ENCODE data around the gene ASH1L.
"Not testable (repeated sequence)": the region's sequence is repeated elsewhere in the genome, so short reads cannot be mapped to it uniquely, and the experiment has no call there.

Gene ASH1L

GRCh38 chr1:155561779-155562580 is 623 bp downstream of the ASH1L start:
- in situ Hi-C loops (cut with MboI; ENCODE audit: low sequenced_read_pairs) = not testable (repeated sequence)

GRCh38 chr1:155555915-155556314 is 6.7 kb downstream of the ASH1L start:
- in situ Hi-C loops (cut with MboI; ENCODE audit: low sequenced_read_pairs) = no loop called here

GRCh38 chr1:155553349-155553748 is 9.3 kb downstream of the ASH1L start:
- in situ Hi-C loops (cut with MboI; ENCODE audit: low sequenced_read_pairs) = no loop called here

GRCh38 chr1:155548706-155549105 is 13.9 kb downstream of the ASH1L start:
- in situ Hi-C loops (cut with MboI; ENCODE audit: low sequenced_read_pairs) = no loop called here

GRCh38 chr1:155540000-155540874 is 22.4 kb downstream of the ASH1L start:
- in situ Hi-C loops (cut with MboI; ENCODE audit: low sequenced_read_pairs) = no loop called here

GRCh38 chr1:155537193-155537592 is 25.4 kb downstream of the ASH1L start:
- in situ Hi-C loops (cut with MboI; ENCODE audit: low sequenced_read_pairs) = no loop called here

- in situ Hi-C loops (cut with MboI; ENCODE audit: low sequenced_read_pairs) = no loop called here
Measured at GRCh38 chr1:155531624-155532023, 31.0 kb downstream of the ASH1L start.

- in situ Hi-C loops (cut with MboI; ENCODE audit: low sequenced_read_pairs) = no loop called here
Measured at GRCh38 chr1:155529929-155530328, 32.7 kb downstream of the ASH1L start.

GRCh38 chr1:155529109-155529508 is 33.5 kb downstream of the ASH1L start:
- in situ Hi-C loops (cut with MboI; ENCODE audit: low sequenced_read_pairs) = no loop called here

- in situ Hi-C loops (cut with MboI; ENCODE audit: low sequenced_read_pairs) = no loop called here
Measured at GRCh38 chr1:155527677-155528076, 34.9 kb downstream of the ASH1L start.

- in situ Hi-C loops (cut with MboI; ENCODE audit: low sequenced_read_pairs) = no loop called here
Measured at GRCh38 chr1:155526356-155526755, 36.2 kb downstream of the ASH1L start.

GRCh38 chr1:155522069-155522468 is 40.5 kb downstream of the ASH1L start:
- in situ Hi-C loops (cut with MboI; ENCODE audit: low sequenced_read_pairs) = no loop called here

- in situ Hi-C loops (cut with MboI; ENCODE audit: low sequenced_read_pairs) = no loop called here
Measured at GRCh38 chr1:155518484-155518883, 44.1 kb downstream of the ASH1L start.

- in situ Hi-C loops (cut with MboI; ENCODE audit: low sequenced_read_pairs) = no loop called here
Measured at GRCh38 chr1:155514582-155515187, 47.9 kb downstream of the ASH1L start.

- in situ Hi-C loops (cut with MboI; ENCODE audit: low sequenced_read_pairs) = no loop called here
Measured at GRCh38 chr1:155513300-155513916, 49.2 kb downstream of the ASH1L start.

GRCh38 chr1:155511385-155511784 is 51.2 kb downstream of the ASH1L start:
- in situ Hi-C loops (cut with MboI; ENCODE audit: low sequenced_read_pairs) = not testable (repeated sequence)

- in situ Hi-C loops (cut with MboI; ENCODE audit: low sequenced_read_pairs) = no loop called here
Measured at GRCh38 chr1:155509064-155509463, 53.5 kb downstream of the ASH1L start.

GRCh38 chr1:155507945-155508344 is 54.7 kb downstream of the ASH1L start:
- in situ Hi-C loops (cut with MboI; ENCODE audit: low sequenced_read_pairs) = no loop called here

GRCh38 chr1:155505963-155506362 is 56.6 kb downstream of the ASH1L start:
- in situ Hi-C loops (cut with MboI; ENCODE audit: low sequenced_read_pairs) = not testable (repeated sequence)

- in situ Hi-C loops (cut with MboI; ENCODE audit: low sequenced_read_pairs) = no loop called here
Measured at GRCh38 chr1:155504207-155504606, 58.4 kb downstream of the ASH1L start.
